ENCODE measurements around the gene ZNF839.

Gene ZNF839

GRCh38 chr14:102387086-102387485, 67.5 kb downstream of the ZNF839 start:
- no peak for DNase-seq (ENCODE audit: low spot score)

GRCh38 chr14:102389246-102389645, 69.7 kb downstream of the ZNF839 start:
- no peak for DNase-seq (ENCODE audit: low spot score)

GRCh38 chr14:102390064-102390855, 70.7 kb downstream of the ZNF839 start:
- no peak for DNase-seq (ENCODE audit: low spot score)
